NB4 (cell line): ENCODE results near the gene ADH1C.
"Not testable (repeated sequence)": the region's sequence is repeated elsewhere in the genome, so short reads cannot be mapped to it uniquely, and the experiment has no call there.

Source experiments
- DNase-seq: peaks from one replicate; pipeline ENCODE4 v3.0.0; 2010; ENCODE audit warnings: low read depth
- H3K4me3 ChIP-seq: one replicate; pipeline ENCODE4 v1.5.1; 2011; ENCODE audit warnings: mild to moderate bottlenecking, low read depth, low read length, moderate library complexity
- CTCF ChIP-seq: IDR thresholded peaks from one replicate; pipeline ENCODE4 v1.5.1; 2012; ENCODE audit warnings: low read depth, low read length
- MAX ChIP-seq: IDR thresholded peaks from 2 replicates; pipeline ENCODE4 v1.6.1; 2011; ENCODE audit warnings: low read depth, low read length
- MYC ChIP-seq: IDR thresholded peaks from 2 replicates; pipeline ENCODE4 v1.6.1; 2011; ENCODE audit warnings: low read depth, low read length
- POLR2A ChIP-seq: IDR thresholded peaks from 2 replicates; pipeline ENCODE4 v1.6.1; 2011; ENCODE audit warnings: mild to moderate bottlenecking; ENCODE audit not compliant: insufficient read length; ENCODE audit errors: extremely low read depth

Gene ADH1C

GRCh38 chr4:99381588-99382175, 29.1 kb upstream of the ADH1C start:
- no peak for TF ChIP-seq MYC
- no peak for TF ChIP-seq MAX
- no peak for TF ChIP-seq CTCF
- TF ChIP-seq POLR2A = no peak
- DNase-seq = no peak
- no peak overlapping the region for H3K4me3 ChIP-seq

GRCh38 chr4:99379571-99379970, 27.0 kb upstream of the ADH1C start:
- no peak overlapping the region for H3K4me3 ChIP-seq
- TF ChIP-seq CTCF (no peak), POLR2A (no peak), MAX (no peak), MYC (no peak)
- no peak for DNase-seq

DNA sequence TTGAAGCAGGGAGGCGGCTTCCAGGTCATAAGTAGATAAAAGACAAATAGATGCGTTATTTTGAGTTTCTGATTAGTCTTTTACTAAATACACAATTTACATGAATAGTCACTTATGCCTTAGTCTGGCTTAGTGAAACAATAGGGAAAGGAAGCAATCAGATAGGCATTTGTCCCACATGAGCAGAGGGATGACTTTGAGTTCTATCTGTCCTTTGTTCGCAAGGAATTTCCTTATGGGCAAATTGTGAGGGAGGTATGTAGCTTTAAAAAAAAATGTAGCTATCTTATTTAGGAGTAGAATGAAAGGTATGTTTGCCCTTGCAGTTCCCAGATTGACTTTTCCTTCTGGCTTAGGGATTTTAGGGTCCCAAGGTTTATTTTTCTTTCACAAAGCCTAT, 26.3 kb upstream of the ADH1C start:
- DNase-seq = no peak
- no peak for TF ChIP-seq POLR2A
- TF ChIP-seq MAX = no peak
- no peak for TF ChIP-seq CTCF
- TF ChIP-seq MYC = no peak
- H3K4me3 ChIP-seq = no peak overlapping the region

GRCh38 chr4:99377341-99377740, 24.8 kb upstream of the ADH1C start:
- DNase-seq = peak; percentile 2
- not testable (repeated sequence) for H3K4me3 ChIP-seq
- peak; percentile 8 for TF ChIP-seq CTCF

DNA sequence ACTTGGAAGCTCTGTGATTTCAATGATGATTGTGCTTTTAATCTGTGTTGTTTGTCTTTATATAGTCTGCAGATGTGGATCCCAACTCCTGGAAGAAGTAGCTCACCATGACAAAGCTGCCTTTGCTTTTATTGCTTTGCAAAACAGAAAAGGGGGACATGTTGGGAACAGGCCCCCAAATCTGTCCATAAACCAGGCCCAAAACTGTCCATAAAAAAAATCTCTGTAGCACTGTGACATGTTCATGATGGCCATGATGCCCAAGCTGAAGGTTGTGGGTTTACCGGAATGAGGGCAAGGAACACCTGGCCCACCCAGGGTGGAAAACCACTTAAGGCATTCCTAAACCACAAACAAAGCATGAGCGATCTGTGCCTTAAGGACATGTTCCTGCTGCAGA, 19.9 kb upstream of the ADH1C start:
- not testable (repeated sequence) for H3K4me3 ChIP-seq, DNase-seq

DNA sequence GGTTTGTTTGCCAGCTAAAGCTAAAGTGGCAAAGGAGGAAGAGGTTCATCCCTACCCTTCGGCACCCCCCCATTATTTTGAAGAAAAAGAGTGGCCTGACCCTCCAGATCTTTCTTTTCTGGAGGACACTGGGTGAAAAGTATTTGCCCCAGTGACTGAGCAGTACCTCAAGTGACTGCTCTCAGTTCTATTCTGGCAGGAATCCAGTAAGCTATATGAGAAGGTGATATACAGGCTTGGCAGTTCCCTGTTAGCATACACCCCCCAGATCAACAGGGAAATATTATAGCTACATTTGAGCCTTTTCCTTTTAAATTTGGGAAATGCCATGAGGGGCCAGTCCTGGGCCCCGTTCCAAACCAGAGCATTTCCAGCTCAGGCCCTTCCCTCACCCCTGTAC, 15.3 kb upstream of the ADH1C start:
- H3K4me3 ChIP-seq, DNase-seq: not testable (repeated sequence)

DNA sequence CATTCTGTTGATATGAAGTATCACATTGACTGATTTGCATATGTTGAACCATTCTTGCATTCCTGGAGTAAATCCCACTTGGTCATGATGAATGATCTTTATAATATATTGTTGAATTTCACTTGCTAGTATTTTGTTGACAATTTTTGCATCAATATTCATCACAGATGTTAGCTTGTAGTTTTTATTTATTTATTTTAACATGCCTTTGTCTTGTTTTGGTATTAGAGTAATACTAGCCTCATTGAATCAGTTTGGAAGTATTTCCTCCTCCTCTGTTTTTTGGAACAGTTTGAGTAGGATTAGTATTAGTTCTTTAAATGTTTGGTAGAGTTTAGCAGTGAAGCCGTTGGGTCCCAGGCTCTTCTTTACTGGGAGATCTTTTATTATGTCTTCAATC, 13.9 kb upstream of the ADH1C start:
- no peak overlapping the region for H3K4me3 ChIP-seq
- no peak for DNase-seq
- TF ChIP-seq POLR2A (no peak), MYC (no peak), MAX (no peak), CTCF (no peak)
